OCI-LY7 (cell line): ENCODE measurements around the gene C1orf226. TPM values are rescaled to one million over a fixed set of nuclear protein-coding genes. Genes with fewer than 3 reads are reported as not detected.

Experiments
- BruUV-seq: library from RNA; stranded (reverse); fragments of 400-500 nt; replicated peaks from 2 replicates; lab custom pipeline; 2021; lab: Mats Ljungman, UMichigan
- CTCF ChIA-PET: fragments of 300-600 bp; sonication (Branson Sonifier 250); formaldehyde crosslinking; loops from one replicate; lab custom pipeline; 2022; ENCODE audit warnings: antibody characterized with exemption; ENCODE audit not compliant: unreplicated experiment; lab: Charles Lee
- POLR2A ChIA-PET: fragments of 300-600 bp; sonication (Branson Sonifier 250); formaldehyde crosslinking; loops from one replicate; lab custom pipeline; 2022; ENCODE audit warnings: antibody characterized with exemption; lab: Charles Lee
- DNase-seq: peaks from one replicate; pipeline ENCODE4 v3.0.0-alpha.2; 2015; ENCODE audit warnings: low spot score
- H2AFZ ChIP-seq: fragments of 200-600 bp; sonication (generic), shearing (Covaris generic); 2 replicates; pipeline ENCODE4 v1.6.1; 2014; ENCODE audit warnings: mild to moderate bottlenecking, antibody characterized with exemption, low read length, moderate library complexity
- H3K27ac ChIP-seq: fragments of 200-600 bp; sonication (generic); 2 replicates; pipeline ENCODE4 v1.5.1; 2014; ENCODE audit warnings: mixed run types, low read depth, mild to moderate bottlenecking, moderate library complexity, low read length, inconsistent platforms; ENCODE audit not compliant: poor library complexity, severe bottlenecking
- H3K36me3 ChIP-seq: fragments of 200-600 bp; sonication (generic); 2 replicates; pipeline ENCODE4 v1.6.1; 2014; ENCODE audit warnings: mild to moderate bottlenecking, antibody characterized with exemption, low read length, moderate library complexity, mixed read lengths; ENCODE audit not compliant: insufficient read depth
- H3K4me1 ChIP-seq: fragments of 200-600 bp; sonication (generic); 2 replicates; pipeline ENCODE4 v1.5.1; 2014; ENCODE audit warnings: mild to moderate bottlenecking, low read length; ENCODE audit not compliant: insufficient read depth, poor library complexity, severe bottlenecking
- H3K4me2 ChIP-seq: fragments of 200-600 bp; sonication (generic); 2 replicates; pipeline ENCODE4 v1.6.1; 2014; ENCODE audit warnings: mild to moderate bottlenecking, low read length
- H3K4me3 ChIP-seq: fragments of 200-600 bp; sonication (generic); 2 replicates; pipeline ENCODE4 v1.5.1; 2014; ENCODE audit warnings: mild to moderate bottlenecking, low read depth, low read length; ENCODE audit not compliant: poor library complexity, severe bottlenecking
- H3K79me2 ChIP-seq: fragments of 200-600 bp; sonication (generic); 2 replicates; pipeline ENCODE4 v1.6.1; 2016; ENCODE audit warnings: low read depth, mild to moderate bottlenecking, low read length, moderate library complexity, mixed read lengths; ENCODE audit not compliant: insufficient read depth
- H3K9me2 ChIP-seq: fragments of 200-600 bp; sonication (generic); 2 replicates; pipeline ENCODE4 v1.6.1; 2016; ENCODE audit warnings: mild to moderate bottlenecking, low read length, mixed read lengths; ENCODE audit not compliant: insufficient read depth
- H3K9me3 ChIP-seq: fragments of 200-600 bp; sonication (generic); 2 replicates; pipeline ENCODE4 v1.6.1; 2014; ENCODE audit warnings: mild to moderate bottlenecking, mixed run types, low read length, mixed read lengths
- H4K20me1 ChIP-seq: fragments of 200-600 bp; sonication (generic); 2 replicates; pipeline ENCODE4 v1.6.1; 2014; ENCODE audit warnings: mild to moderate bottlenecking, antibody characterized with exemption, low read length, moderate library complexity, mixed read lengths; ENCODE audit not compliant: insufficient read depth
- EZH2phosphoT487 ChIP-seq: fragments of 200-600 bp; sonication (generic); IDR thresholded peaks from 2 replicates; pipeline ENCODE4 v1.6.1; 2018; ENCODE audit warnings: low read depth, borderline replicate concordance, mild to moderate bottlenecking, mixed run types, antibody characterized with exemption, low read length, moderate library complexity, mixed read lengths
- intact Hi-C: fragments of 100-400 bp; cut with micrococcal nuclease; formaldehyde crosslinking; loops from one replicate; pipeline ENCODE4 v1.10.0; 2022; ENCODE audit not compliant: unreplicated experiment
- total RNA-seq, 2 experiments: library from RNA; depleted of rRNA in 1 of 2; stranded (reverse); fragments of >200 nt in 1 of 2; shearing (Covaris generic) in 1 of 2; gene quantifications; 2 replicates each; pipeline ENCODE4 v1.2.3, GENCODE V29; 2014 to 2022
- TF ChIP-seq, protein P1 (sequence below): fragments of 200-600 bp; sonication (generic); conservative IDR thresholded peaks from 2 replicates; pipeline ENCODE4 v1.5.1; 2014; ENCODE audit warnings: mild to moderate bottlenecking, antibody characterized with exemption, low read length, moderate library complexity, mixed read lengths

C1orf226 gene
- total RNA-seq, 2 experiments from 2014 or later, result not detected

DNA sequence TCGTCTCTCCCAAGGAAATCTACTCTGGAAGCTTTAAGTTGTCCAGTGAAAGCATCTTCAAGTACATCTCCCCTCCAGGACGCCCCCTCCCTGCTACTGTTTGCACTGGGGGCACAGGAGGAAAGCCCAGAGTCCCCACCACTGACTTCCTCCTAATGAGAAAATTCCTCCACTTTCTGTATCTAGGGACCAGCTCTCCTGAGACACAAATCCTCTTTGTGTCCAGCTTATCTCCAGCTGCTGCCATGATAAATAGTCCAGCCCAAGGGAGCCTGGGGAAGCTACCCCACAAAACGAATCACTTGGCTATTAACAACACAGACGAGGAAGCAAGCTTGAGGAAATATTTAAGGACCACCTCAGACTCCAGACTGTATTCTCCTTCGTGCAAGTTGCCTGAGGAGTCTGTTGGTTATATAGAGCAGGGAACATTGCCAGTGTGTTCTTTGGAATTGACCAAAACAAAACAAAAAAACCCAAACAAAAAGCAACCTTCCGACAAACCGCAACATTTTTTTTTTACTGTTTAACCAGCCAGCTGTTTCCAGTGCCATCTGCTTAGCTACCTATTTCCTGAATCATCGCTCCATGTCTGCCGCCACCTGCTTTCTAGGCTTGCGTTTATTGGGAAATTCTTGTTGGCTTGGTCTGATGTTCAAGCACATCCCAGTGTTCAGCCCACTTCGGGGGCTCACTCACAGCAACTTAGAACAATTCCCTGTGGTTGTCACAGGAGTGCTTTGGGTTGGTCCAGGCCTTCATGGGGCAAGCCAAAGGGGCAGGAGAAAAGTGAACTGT lies 7.7 kb downstream of the C1orf226 start:
- no peak overlapping the region for H3K4me3 ChIP-seq
- no peaks in the 10 kb centered on the region for H4K20me1 ChIP-seq
- TF ChIP-seq EZH2phosphoT487, result no peak
- TF ChIP-seq, protein P1, sequence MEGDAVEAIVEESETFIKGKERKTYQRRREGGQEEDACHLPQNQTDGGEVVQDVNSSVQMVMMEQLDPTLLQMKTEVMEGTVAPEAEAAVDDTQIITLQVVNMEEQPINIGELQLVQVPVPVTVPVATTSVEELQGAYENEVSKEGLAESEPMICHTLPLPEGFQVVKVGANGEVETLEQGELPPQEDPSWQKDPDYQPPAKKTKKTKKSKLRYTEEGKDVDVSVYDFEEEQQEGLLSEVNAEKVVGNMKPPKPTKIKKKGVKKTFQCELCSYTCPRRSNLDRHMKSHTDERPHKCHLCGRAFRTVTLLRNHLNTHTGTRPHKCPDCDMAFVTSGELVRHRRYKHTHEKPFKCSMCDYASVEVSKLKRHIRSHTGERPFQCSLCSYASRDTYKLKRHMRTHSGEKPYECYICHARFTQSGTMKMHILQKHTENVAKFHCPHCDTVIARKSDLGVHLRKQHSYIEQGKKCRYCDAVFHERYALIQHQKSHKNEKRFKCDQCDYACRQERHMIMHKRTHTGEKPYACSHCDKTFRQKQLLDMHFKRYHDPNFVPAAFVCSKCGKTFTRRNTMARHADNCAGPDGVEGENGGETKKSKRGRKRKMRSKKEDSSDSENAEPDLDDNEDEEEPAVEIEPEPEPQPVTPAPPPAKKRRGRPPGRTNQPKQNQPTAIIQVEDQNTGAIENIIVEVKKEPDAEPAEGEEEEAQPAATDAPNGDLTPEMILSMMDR, result no peak
- H2AFZ ChIP-seq, result no peak overlapping the region
- ChIA-PET CTCF (no interaction called here), POLR2A (interaction anchor here (0.6 to 0.9 kb wide), 3 partner anchors 12 to 205 kb away, joined by 3 to 4 read pairs (median 3); no protein-coding TSS in a partner anchor)
- H3K36me3 ChIP-seq, result no peaks in the 10 kb centered on the region
- no peaks in the 10 kb centered on the region for H3K9me3 ChIP-seq
- intact Hi-C loops, result no loop called here
- H3K4me2 ChIP-seq, result no peak overlapping the region
- no peak for DNase-seq
- no TSS peak for BruUV-seq
- H3K27ac ChIP-seq, result no peak overlapping the region
- H3K79me2 ChIP-seq, result no peaks in the 10 kb centered on the region
- no peaks in the 10 kb centered on the region for H3K9me2 ChIP-seq
- H3K4me1 ChIP-seq, result no peaks in the 10 kb centered on the region

- Histone ChIP-seq H4K20me1 (no peaks in the 10 kb centered on the region), H3K4me1 (no peaks in the 10 kb centered on the region), H3K9me3 (no peaks in the 10 kb centered on the region), H3K27ac (no peak overlapping the region), H3K79me2 (no peaks in the 10 kb centered on the region), H3K4me3 (no peak overlapping the region), H3K9me2 (no peaks in the 10 kb centered on the region), H3K4me2 (no peak overlapping the region), H3K36me3 (no peaks in the 10 kb centered on the region), H2AFZ (no peak overlapping the region)
- intact Hi-C loops, result no loop called here
- no peak for DNase-seq
- ChIA-PET CTCF (no interaction called here), POLR2A (interaction anchor here (0.6 kb wide), 1 partner anchor 204 kb away, joined by 3 read pairs; no protein-coding TSS in a partner anchor)
- TF ChIP-seq, protein P1, result no peak
- TF ChIP-seq EZH2phosphoT487, result no peak
- no TSS peak for BruUV-seq
Observed at GRCh38 chr1:162389971-162390370, 8.4 kb downstream of the C1orf226 start.
